Activated B cell treated with CpG ODN at 0.5 μM for 24 hours (primary cell): ENCODE data around the gene CEP41. TPM values are rescaled to one million over a fixed set of nuclear protein-coding genes. Genes with fewer than 3 reads are reported as not detected.

Experiments
- ATAC-seq: fragments of 200-7000 bp; cut with Tn5 transposase; one replicate; pipeline ENCODE4 v1.10.0; 2021; ENCODE audit warnings: low read depth, mild to moderate bottlenecking, moderate library complexity
- CTCF ChIA-PET: fragments of 350-600 bp; sonication (Branson Sonifier 250); formaldehyde crosslinking; loops from one replicate; lab custom pipeline; 2021; ENCODE audit warnings: antibody characterized with exemption; lab: Charles Lee
- POLR2A ChIA-PET: fragments of 350-600 bp; sonication (Branson Sonifier 250); formaldehyde crosslinking; loops from one replicate; lab custom pipeline; 2021; ENCODE audit warnings: antibody characterized with exemption; lab: Charles Lee
- DNase-seq: peaks from one replicate; pipeline ENCODE4 v3.0.0; 2022
- H3K27ac Mint-ChIP-seq: one replicate; pipeline ENCODE4 v1.8.0; 2020; ENCODE audit warnings: mixed read lengths
- H3K27me3 Mint-ChIP-seq: one replicate; pipeline ENCODE4 v1.8.0; 2021; ENCODE audit warnings: mixed read lengths
- H3K36me3 Mint-ChIP-seq: one replicate; pipeline ENCODE4 v1.8.0; 2021; ENCODE audit warnings: low read depth, mixed read lengths
- H3K4me1 Mint-ChIP-seq: one replicate; pipeline ENCODE4 v1.8.0; 2021; ENCODE audit warnings: mixed read lengths
- H3K4me3 Mint-ChIP-seq: one replicate; pipeline ENCODE4 v1.8.0; 2020; ENCODE audit warnings: mild to moderate bottlenecking, mixed read lengths
- H3K9me3 Mint-ChIP-seq: one replicate; pipeline ENCODE4 v1.8.0; 2020; ENCODE audit warnings: mixed read lengths
- intact Hi-C: fragments of 100-400 bp; cut with micrococcal nuclease; formaldehyde crosslinking; loops from one replicate; pipeline ENCODE4 v1.15.1; 2024
- total RNA-seq: library from RNA; stranded (reverse); gene quantifications from 2 replicates; pipeline ENCODE4 v1.2.3, GENCODE V29; 2022
- TF ChIP-seq, protein P1 (sequence below): fragments of 200-600 bp; IDR thresholded peaks from one replicate; pipeline ENCODE4 v1.8.0; 2022; ENCODE audit warnings: antibody characterized with exemption, mild to moderate bottlenecking

Gene CEP41
- total RNA-seq, 1 donor from 2014 or later: 5.1 TPM

DNA sequence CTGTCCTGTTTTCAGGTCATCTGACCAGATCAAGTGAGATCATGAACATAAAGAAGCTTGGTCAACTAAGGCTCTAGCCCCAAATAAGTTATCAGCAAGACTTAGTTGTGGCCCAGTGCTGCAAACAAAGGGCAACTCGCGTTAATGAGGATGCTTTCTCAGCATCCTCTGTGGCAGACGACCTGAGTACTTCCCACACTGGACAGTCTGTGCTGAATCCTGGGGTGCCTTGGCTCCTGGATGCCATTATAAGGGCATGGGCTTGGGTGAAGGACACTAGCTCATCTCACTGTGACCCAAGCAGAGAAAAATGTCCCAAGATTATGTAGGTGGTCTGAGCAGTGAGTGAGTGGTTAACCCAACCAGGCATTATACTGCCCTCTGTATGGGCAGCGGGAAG is 82.3 kb downstream of the CEP41 start:
- Mint-ChIP-seq H3K4me3 (no peak overlapping the region), H3K9me3 (peaks cover 9% of the 10 kb centered on the region), H3K36me3 (no peaks in the 10 kb centered on the region), H3K27ac (no peak overlapping the region), H3K27me3 (no peaks in the 10 kb centered on the region), H3K4me1 (no peaks in the 10 kb centered on the region)
- POLR2A ChIA-PET: no interaction called here
- TF ChIP-seq, protein P1, sequence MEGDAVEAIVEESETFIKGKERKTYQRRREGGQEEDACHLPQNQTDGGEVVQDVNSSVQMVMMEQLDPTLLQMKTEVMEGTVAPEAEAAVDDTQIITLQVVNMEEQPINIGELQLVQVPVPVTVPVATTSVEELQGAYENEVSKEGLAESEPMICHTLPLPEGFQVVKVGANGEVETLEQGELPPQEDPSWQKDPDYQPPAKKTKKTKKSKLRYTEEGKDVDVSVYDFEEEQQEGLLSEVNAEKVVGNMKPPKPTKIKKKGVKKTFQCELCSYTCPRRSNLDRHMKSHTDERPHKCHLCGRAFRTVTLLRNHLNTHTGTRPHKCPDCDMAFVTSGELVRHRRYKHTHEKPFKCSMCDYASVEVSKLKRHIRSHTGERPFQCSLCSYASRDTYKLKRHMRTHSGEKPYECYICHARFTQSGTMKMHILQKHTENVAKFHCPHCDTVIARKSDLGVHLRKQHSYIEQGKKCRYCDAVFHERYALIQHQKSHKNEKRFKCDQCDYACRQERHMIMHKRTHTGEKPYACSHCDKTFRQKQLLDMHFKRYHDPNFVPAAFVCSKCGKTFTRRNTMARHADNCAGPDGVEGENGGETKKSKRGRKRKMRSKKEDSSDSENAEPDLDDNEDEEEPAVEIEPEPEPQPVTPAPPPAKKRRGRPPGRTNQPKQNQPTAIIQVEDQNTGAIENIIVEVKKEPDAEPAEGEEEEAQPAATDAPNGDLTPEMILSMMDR: no peak
- CTCF ChIA-PET: no interaction called here
- intact Hi-C loops: no loop called here
- ATAC-seq: no peak
- no peak for DNase-seq

- POLR2A ChIA-PET: no interaction called here
- Mint-ChIP-seq H3K27me3 (no peaks in the 10 kb centered on the region), H3K27ac (no peak overlapping the region), H3K4me1 (no peaks in the 10 kb centered on the region), H3K9me3 (peaks cover 9% of the 10 kb centered on the region), H3K4me3 (no peak overlapping the region), H3K36me3 (no peaks in the 10 kb centered on the region)
- DNase-seq (no peak), ATAC-seq (no peak)
- CTCF ChIA-PET: no interaction called here
- intact Hi-C loops: no loop called here
- TF ChIP-seq, protein P1: no peak
Observed at GRCh38 chr7:130356876-130357611, 83.8 kb downstream of the CEP41 start.

DNA sequence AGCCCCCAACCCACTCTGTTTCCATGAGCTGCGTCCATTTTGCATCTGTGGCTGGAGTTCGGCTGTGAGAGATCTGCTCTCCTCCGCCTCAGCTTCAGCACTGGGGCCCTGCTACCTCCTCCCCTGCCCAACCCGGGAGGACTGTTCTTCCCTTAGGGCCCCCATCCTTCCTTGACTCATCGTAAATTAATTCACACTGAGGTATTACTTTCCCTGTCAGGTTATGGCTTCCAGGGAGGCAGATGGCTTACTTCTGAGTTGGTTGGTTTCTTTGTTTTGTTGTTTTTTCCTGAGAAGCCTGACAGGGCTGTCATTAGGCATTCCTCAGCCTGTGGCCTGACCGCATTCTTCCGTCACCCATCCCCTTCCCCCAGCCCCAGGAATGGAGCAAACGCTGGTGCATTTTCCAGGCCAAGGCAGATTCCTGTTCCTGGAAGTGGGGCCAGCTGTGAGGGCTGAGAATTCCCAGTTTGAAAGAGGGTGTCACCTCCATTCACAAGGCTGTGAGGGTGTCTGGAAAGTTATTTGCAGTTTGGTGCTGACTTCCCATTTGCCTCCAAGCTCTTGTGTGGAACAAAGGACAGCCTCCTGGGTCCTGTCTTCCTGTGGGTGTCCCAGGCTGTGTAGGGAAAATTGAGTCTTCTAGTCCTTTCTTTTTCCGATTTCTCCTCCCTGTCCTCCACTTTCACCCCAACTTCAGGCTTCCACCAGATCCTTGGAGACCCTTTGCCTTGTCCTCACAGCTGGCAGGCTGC is 84.5 kb downstream of the CEP41 start:
- H3K4me3 Mint-ChIP-seq: no peak overlapping the region
- TF ChIP-seq, protein P1: no peak
- no peaks in the 10 kb centered on the region for H3K36me3 Mint-ChIP-seq
- no peaks in the 10 kb centered on the region for H3K4me1 Mint-ChIP-seq
- peaks cover 3% of the 10 kb centered on the region for H3K27me3 Mint-ChIP-seq
- ChIA-PET CTCF (no interaction called here), POLR2A (no interaction called here)
- ATAC-seq (no peak), DNase-seq (no peak)
- no peak overlapping the region for H3K27ac Mint-ChIP-seq
- intact Hi-C loops: no loop called here
- H3K9me3 Mint-ChIP-seq: peaks cover 9% of the 10 kb centered on the region

DNA sequence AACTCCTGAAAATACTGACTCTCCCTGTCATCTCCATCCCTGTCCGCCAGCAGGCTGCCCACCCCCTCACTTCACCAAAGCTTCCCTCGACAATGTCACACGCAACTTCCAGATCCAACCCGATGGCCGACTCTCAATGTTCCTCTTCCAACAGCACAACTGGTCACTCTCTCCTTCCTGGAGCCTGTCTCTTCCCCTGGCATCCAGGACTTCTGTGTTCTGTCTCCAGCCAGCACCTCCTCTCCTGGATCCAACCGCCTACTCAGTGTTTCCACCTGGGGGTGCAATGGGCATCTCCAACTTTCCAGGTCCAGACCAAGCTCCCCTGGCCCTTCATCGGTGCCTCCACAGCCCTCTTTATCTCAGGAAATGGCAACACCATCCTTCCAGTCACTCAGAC is 87.6 kb downstream of the CEP41 start:
- H3K4me1 Mint-ChIP-seq: no peaks in the 10 kb centered on the region
- intact Hi-C loops: no loop called here
- no peak overlapping the region for H3K4me3 Mint-ChIP-seq
- H3K36me3 Mint-ChIP-seq: no peaks in the 10 kb centered on the region
- H3K27me3 Mint-ChIP-seq: peaks cover 7% of the 10 kb centered on the region
- TF ChIP-seq, protein P1: no peak
- H3K27ac Mint-ChIP-seq: no peak overlapping the region
- CTCF ChIA-PET: no interaction called here
- POLR2A ChIA-PET: no interaction called here
- no peaks in the 10 kb centered on the region for H3K9me3 Mint-ChIP-seq
- ATAC-seq (no peak), DNase-seq (no peak)
